Stomach smooth muscle (tissue), 2 donors: ENCODE measurements around the gene MAMDC4.
A peak's percentile ranks its signal among the peaks of the same experiment; 100 is the strongest.

Experiments
- H3K27ac ChIP-seq: one replicate; pipeline ENCODE4 v1.7.0; 2013; ENCODE audit warnings: mild to moderate bottlenecking, low read length, inconsistent platforms
- H3K27me3 ChIP-seq, 2 donors: one replicate each; pipeline ENCODE4 v1.7.0; 2013; ENCODE audit warnings: low read length in 2 of 2; ENCODE audit not compliant: insufficient read depth in 2 of 2, control insufficient read depth in 1 of 2
- H3K36me3 ChIP-seq, 2 donors: one replicate each; pipeline ENCODE4 v1.7.0; 2013; ENCODE audit warnings: low read length in 2 of 2; ENCODE audit not compliant: control insufficient read depth in 2 of 2, insufficient read depth in 2 of 2
- H3K4me1 ChIP-seq: one replicate; pipeline ENCODE4 v1.7.0; 2013; ENCODE audit warnings: low read length; ENCODE audit not compliant: control insufficient read depth, insufficient read depth
- H3K4me3 ChIP-seq, 2 donors: one replicate each; pipeline ENCODE4 v1.7.0; 2013; ENCODE audit warnings: low read length in 2 of 2
- H3K9ac ChIP-seq, 2 donors: one replicate each; pipeline ENCODE4 v1.7.0; 2013; ENCODE audit warnings: low read length in 2 of 2, mild to moderate bottlenecking in 1 of 2
- H3K9me3 ChIP-seq, 2 donors: one replicate each; pipeline ENCODE4 v1.7.0; 2013; ENCODE audit warnings: low read length in 2 of 2; ENCODE audit not compliant: control insufficient read depth in 2 of 2
- donor health status: healthy.
- donor health status: Pancreatic carcinoma.

Gene MAMDC4

GRCh38 chr9:136886610-136887597, 34.8 kb downstream of the MAMDC4 start:
- H3K9me3 ChIP-seq: no peaks in the 10 kb centered on the region
- peak overlapping the region; percentile 41 for H3K27ac ChIP-seq
- H3K27me3 ChIP-seq: no peaks in the 10 kb centered on the region
- peak overlapping the region; percentile 71 to 74 for H3K9ac ChIP-seq
- H3K4me3 ChIP-seq: peak overlapping the region; percentile 69 to 80
- H3K36me3 ChIP-seq: peaks cover 0 to 7% of the 10 kb centered on the region in 2 donors
- peaks cover 29% of the 10 kb centered on the region for H3K4me1 ChIP-seq

GRCh38 chr9:136888454-136888853, 36.3 kb downstream of the MAMDC4 start:
- Histone ChIP-seq H3K4me3 (no peak overlapping the region), H3K4me1 (peaks cover 19% of the 10 kb centered on the region), H3K27ac (no peak overlapping the region), H3K9me3 (no peaks in the 10 kb centered on the region), H3K9ac (no peak overlapping the region), H3K36me3 (peaks cover 0 to 11% of the 10 kb centered on the region in 2 donors), H3K27me3 (no peaks in the 10 kb centered on the region)

DNA sequence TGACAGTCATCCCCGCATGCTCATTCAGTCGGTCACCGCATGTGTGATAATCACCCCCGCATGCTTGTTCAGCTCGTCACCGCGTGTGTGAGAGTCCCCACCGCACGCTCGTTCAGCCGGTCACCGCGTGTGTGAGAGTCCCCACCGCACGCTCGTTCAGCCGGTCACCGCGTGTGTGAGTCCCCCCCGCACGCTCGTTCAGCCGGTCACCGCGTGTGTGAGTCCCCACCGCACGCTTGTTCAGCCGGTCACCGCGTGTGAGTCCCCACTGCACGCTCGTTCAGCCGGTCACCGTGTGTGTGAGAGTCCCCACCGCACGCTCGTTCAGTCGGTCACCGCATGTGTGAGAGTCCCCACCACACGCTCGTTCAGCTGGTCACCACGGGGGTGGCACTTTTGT, 37.7 kb downstream of the MAMDC4 start:
- H3K9me3 ChIP-seq: no peaks in the 10 kb centered on the region
- H3K4me1 ChIP-seq: peaks cover 19% of the 10 kb centered on the region
- no peaks in the 10 kb centered on the region for H3K27me3 ChIP-seq
- no peak overlapping the region for H3K27ac ChIP-seq
- no peak overlapping the region for H3K9ac ChIP-seq
- H3K36me3 ChIP-seq: peaks cover 0 to 11% of the 10 kb centered on the region in 2 donors
- H3K4me3 ChIP-seq: no peak overlapping the region

DNA sequence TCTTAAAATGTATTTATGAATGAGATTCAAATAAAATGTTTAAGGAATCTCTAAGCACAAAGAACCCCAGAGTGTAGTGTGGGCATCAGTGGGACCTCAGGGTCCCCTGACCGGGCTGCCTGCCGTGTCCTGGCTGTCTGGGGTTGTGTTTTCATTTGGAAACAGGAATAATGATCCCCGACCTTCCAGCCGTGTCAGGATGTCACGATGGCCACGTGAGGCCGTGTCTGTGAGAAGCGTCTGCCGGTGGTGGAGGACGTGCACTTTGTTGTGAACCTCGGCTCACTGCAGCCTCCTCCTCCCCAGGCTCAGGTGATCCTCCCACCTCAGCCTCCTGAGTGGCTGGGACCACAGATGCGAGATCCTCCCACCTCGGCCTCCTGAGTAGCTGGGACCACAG, 38.5 kb downstream of the MAMDC4 start:
- Histone ChIP-seq H3K27ac (no peak overlapping the region), H3K9ac (no peak overlapping the region), H3K4me1 (peaks cover 15% of the 10 kb centered on the region), H3K27me3 (no peaks in the 10 kb centered on the region), H3K36me3 (peaks cover 0 to 11% of the 10 kb centered on the region in 2 donors), H3K9me3 (no peaks in the 10 kb centered on the region), H3K4me3 (no peak overlapping the region)

GRCh38 chr9:136896027-136896426, 43.9 kb downstream of the MAMDC4 start:
- H3K4me3 ChIP-seq: no peak overlapping the region
- no peaks in the 10 kb centered on the region for H3K9me3 ChIP-seq
- H3K36me3 ChIP-seq: peaks cover 8 to 15% of the 10 kb centered on the region in 2 donors
- no peak overlapping the region for H3K9ac ChIP-seq
- H3K27me3 ChIP-seq: no peaks in the 10 kb centered on the region
- H3K4me1 ChIP-seq: peaks cover 8% of the 10 kb centered on the region
- H3K27ac ChIP-seq: no peak overlapping the region

- no peak overlapping the region for H3K9ac ChIP-seq
- H3K27me3 ChIP-seq: no peaks in the 10 kb centered on the region
- H3K36me3 ChIP-seq: peaks cover 8 to 11% of the 10 kb centered on the region in 2 donors
- H3K27ac ChIP-seq: no peak overlapping the region
- no peaks in the 10 kb centered on the region for H3K9me3 ChIP-seq
- no peak overlapping the region for H3K4me3 ChIP-seq
- H3K4me1 ChIP-seq: peaks cover 33% of the 10 kb centered on the region
These were observed 46.4 kb downstream of the MAMDC4 start for GRCh38 chr9:136898483-136899100.

DNA sequence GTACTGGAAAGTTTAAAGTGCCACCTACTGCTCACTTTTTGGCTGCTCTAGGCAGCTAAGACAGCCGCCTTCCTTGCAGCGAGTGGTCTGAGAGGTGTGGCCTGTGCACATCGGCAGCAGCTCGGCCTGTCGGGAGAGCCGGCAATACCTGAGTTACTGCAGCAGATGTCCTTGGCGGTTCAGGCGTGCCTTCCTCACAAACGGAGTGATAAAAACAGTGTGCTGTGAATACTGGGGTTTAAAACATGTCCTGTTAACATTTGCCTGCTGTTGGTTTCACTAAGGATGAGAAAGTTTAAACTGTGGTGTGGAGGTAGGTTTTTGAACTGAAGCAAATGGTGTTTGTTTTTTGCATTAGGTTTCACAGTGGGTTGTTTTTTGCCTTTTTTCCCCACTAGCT, 47.0 kb downstream of the MAMDC4 start:
- H3K4me3 ChIP-seq: no peak overlapping the region
- H3K27ac ChIP-seq: no peak overlapping the region
- H3K4me1 ChIP-seq: peaks cover 33% of the 10 kb centered on the region
- H3K36me3 ChIP-seq: peaks cover 8 to 11% of the 10 kb centered on the region in 2 donors
- no peak overlapping the region for H3K9ac ChIP-seq
- H3K9me3 ChIP-seq: no peaks in the 10 kb centered on the region
- H3K27me3 ChIP-seq: no peaks in the 10 kb centered on the region

DNA sequence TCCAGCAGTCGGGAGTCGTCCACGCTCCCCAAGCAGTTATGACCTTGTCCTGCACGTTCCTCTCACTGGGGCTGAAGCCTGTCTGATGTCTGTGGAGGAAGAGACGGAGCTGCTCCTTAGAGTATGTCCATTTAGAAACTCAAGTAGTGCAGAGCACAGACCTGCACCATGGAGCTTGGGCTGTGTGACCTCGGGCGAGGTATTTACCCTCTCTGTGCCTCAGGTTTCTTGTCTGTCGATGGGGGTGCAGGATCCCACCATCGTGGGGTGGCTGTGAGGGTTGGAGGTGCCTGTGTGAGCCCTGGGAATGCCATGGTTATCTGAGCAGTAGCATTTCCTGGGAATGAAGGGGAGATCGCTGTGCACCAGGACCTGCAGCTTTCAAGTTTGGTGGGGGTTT, 48.4 kb downstream of the MAMDC4 start:
- peaks cover 33% of the 10 kb centered on the region for H3K4me1 ChIP-seq
- peak overlapping the region; percentile 75 for H3K27ac ChIP-seq
- peaks cover 8 to 11% of the 10 kb centered on the region in 2 donors for H3K36me3 ChIP-seq

GRCh38 chr9:136900988-136901515, 48.9 kb downstream of the MAMDC4 start:
- Histone ChIP-seq H3K27ac (peak overlapping the region; percentile 75), H3K4me1 (peaks cover 33% of the 10 kb centered on the region), H3K9ac (peak overlapping the region; percentile 56 to 62), H3K4me3 (peak overlapping the region; percentile 11 to 55), H3K27me3 (no peaks in the 10 kb centered on the region), H3K36me3 (peaks cover 8 to 11% of the 10 kb centered on the region in 2 donors), H3K9me3 (no peaks in the 10 kb centered on the region)

More for the DNA sequence above, 48.4 kb downstream of the MAMDC4 start:
- no peaks in the 10 kb centered on the region for H3K27me3 ChIP-seq
- peak overlapping the region in 1 of 2 donors; percentile 13 for H3K9ac ChIP-seq
- H3K4me3 ChIP-seq: no peak overlapping the region
- H3K9me3 ChIP-seq: no peaks in the 10 kb centered on the region

DNA sequence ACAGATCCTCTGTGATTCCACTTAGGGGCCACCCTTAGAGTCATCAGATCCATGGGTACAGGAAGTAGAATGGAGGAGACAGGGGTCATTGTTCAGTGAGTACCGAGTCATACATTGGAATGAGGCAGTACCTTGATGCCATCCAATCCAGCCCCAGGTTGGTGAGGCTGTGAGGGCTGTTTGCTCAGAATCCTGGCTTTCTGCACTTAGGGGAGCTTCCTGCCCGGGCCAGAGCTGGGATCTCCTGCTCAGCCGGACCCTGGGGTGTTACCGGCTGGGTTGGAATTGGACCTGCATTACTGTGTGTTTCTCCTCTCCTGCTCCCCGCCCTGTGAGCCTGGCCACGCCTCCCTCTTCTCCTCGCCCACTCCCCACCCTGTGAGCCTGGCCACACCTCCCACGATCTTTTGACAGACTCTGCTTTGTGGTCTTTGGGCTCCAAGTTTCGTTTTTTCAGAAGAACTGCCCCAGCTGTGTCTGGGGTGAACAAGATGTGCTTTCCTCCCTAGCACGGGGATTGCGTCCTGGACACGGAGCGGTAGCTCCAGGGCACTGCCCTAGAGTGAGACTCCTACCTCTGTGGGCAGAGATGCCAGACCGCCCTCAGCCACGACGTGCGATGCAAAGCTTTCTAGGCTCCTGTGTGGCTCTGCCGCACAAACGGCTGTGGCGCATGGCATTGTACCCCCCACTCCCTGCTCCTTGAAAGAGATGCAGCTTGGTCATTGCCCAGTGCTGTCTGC, 49.5 kb downstream of the MAMDC4 start:
- peak overlapping the region; percentile 34 to 55 for H3K4me3 ChIP-seq
- peaks cover 8 to 12% of the 10 kb centered on the region in 2 donors for H3K36me3 ChIP-seq
- no peaks in the 10 kb centered on the region for H3K9me3 ChIP-seq
- H3K4me1 ChIP-seq: peaks cover 33% of the 10 kb centered on the region
- no peaks in the 10 kb centered on the region for H3K27me3 ChIP-seq
- H3K9ac ChIP-seq: peak overlapping the region; percentile 56 to 62
- H3K27ac ChIP-seq: peak overlapping the region; percentile 75
